ENCODE measurements around the gene KIFC1. TPM values are rescaled to one million over a fixed set of nuclear protein-coding genes. Genes with fewer than 3 reads are reported as not detected.

The KIFC1 gene
- total and polyA plus RNA-seq, 9 of the 15 experiments (the other 6 are each of a cell fraction or from before 2014, with no cell fraction given) = 1.3 to 95.2 (median 76.9) TPM

DNA sequence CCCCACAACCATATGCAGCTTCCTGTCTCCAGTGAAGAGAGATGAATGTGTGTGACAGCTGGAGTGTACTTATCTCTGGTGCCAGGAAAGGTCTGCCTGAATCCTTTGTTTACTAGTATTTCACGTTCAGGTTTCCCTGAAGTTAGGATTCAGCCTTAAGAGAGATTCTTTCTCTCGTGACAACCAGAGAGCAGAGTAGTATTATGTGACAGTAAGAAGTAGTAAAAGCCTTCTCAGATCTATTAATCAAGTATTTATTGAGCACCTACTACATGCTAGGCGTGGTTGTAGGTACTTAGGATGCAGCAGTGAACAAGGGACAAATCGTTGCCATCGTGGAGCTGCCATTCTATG is 949 bp downstream of the KIFC1 start (continued):
- 0 out of 2 replicates have a peak, but pooled peaks have one; percentile 35 for TF ChIP-seq ARID1B (IDR thresholded peaks at IDR 0.05)
- TF ChIP-seq ZNF124 (CRISPR knock-in tag; IDR thresholded peaks at IDR 0.05) = no peak
- TF ChIP-seq EHMT2 (IDR thresholded peaks at IDR 0.05) = no peak
- TF ChIP-seq TRIM24 (IDR thresholded peaks at IDR 0.05) = 0 out of 4 replicates have a peak, but pooled peaks have one; percentile 5 to 8
- 0 out of 2 replicates have a peak, but pooled peaks have one; percentile 7 for TF ChIP-seq MXI1 (IDR thresholded peaks at IDR 0.05; ENCODE audit: low read depth, low read length)
- TF ChIP-seq FOXK2 (conservative IDR thresholded peaks at IDR 0.05 in 1 of 2, IDR thresholded peaks at IDR 0.05 in 1 of 2; ENCODE audit: low read depth in 2 of 2) = peak; percentile 78 to 85; a peak in 3 of 4 replicates
- peak; percentile 54; the same call in 1 of the 2 replicates for TF ChIP-seq DPF2 (IDR thresholded peaks at IDR 0.05)
- TF ChIP-seq RUNX1 (IDR thresholded peaks at IDR 0.05; ENCODE audit: low read depth) = no peak
- TF ChIP-seq, protein P1, sequence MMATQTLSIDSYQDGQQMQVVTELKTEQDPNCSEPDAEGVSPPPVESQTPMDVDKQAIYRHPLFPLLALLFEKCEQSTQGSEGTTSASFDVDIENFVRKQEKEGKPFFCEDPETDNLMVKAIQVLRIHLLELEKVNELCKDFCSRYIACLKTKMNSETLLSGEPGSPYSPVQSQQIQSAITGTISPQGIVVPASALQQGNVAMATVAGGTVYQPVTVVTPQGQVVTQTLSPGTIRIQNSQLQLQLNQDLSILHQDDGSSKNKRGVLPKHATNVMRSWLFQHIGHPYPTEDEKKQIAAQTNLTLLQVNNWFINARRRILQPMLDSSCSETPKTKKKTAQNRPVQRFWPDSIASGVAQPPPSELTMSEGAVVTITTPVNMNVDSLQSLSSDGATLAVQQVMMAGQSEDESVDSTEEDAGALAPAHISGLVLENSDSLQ (IDR thresholded peaks at IDR 0.05) = peak; percentile 71
- TF ChIP-seq, protein P2, sequence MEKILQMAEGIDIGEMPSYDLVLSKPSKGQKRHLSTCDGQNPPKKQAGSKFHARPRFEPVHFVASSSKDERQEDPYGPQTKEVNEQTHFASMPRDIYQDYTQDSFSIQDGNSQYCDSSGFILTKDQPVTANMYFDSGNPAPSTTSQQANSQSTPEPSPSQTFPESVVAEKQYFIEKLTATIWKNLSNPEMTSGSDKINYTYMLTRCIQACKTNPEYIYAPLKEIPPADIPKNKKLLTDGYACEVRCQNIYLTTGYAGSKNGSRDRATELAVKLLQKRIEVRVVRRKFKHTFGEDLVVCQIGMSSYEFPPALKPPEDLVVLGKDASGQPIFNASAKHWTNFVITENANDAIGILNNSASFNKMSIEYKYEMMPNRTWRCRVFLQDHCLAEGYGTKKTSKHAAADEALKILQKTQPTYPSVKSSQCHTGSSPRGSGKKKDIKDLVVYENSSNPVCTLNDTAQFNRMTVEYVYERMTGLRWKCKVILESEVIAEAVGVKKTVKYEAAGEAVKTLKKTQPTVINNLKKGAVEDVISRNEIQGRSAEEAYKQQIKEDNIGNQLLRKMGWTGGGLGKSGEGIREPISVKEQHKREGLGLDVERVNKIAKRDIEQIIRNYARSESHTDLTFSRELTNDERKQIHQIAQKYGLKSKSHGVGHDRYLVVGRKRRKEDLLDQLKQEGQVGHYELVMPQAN (IDR thresholded peaks at IDR 0.05; ENCODE audit: borderline replicate concordance) = peak; percentile 49; the same call in 1 of the 2 replicates
- TF ChIP-seq, protein P3, sequence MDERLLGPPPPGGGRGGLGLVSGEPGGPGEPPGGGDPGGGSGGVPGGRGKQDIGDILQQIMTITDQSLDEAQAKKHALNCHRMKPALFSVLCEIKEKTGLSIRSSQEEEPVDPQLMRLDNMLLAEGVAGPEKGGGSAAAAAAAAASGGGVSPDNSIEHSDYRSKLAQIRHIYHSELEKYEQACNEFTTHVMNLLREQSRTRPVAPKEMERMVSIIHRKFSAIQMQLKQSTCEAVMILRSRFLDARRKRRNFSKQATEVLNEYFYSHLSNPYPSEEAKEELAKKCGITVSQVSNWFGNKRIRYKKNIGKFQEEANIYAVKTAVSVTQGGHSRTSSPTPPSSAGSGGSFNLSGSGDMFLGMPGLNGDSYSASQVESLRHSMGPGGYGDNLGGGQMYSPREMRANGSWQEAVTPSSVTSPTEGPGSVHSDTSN (CRISPR knock-in tag; IDR thresholded peaks at IDR 0.05; ENCODE audit: low read depth) = no peak
- TF ChIP-seq, protein P3 (tag; conservative IDR thresholded peaks at IDR 0.05; ENCODE audit: low read depth) = peak; percentile 70
- peak; percentile 45 for TF ChIP-seq CBFA2T3 (IDR thresholded peaks at IDR 0.05)
- TF ChIP-seq DACH1 (IDR thresholded peaks at IDR 0.05; ENCODE audit: partially characterized antibody) = peak; percentile 65
- TF ChIP-seq, protein P4, sequence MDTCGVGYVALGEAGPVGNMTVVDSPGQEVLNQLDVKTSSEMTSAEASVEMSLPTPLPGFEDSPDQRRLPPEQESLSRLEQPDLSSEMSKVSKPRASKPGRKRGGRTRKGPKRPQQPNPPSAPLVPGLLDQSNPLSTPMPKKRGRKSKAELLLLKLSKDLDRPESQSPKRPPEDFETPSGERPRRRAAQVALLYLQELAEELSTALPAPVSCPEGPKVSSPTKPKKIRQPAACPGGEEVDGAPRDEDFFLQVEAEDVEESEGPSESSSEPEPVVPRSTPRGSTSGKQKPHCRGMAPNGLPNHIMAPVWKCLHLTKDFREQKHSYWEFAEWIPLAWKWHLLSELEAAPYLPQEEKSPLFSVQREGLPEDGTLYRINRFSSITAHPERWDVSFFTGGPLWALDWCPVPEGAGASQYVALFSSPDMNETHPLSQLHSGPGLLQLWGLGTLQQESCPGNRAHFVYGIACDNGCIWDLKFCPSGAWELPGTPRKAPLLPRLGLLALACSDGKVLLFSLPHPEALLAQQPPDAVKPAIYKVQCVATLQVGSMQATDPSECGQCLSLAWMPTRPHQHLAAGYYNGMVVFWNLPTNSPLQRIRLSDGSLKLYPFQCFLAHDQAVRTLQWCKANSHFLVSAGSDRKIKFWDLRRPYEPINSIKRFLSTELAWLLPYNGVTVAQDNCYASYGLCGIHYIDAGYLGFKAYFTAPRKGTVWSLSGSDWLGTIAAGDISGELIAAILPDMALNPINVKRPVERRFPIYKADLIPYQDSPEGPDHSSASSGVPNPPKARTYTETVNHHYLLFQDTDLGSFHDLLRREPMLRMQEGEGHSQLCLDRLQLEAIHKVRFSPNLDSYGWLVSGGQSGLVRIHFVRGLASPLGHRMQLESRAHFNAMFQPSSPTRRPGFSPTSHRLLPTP (IDR thresholded peaks at IDR 0.05; ENCODE audit: borderline replicate concordance, extremely low read depth, insufficient read length) = no peak
